ENCODE measurements around the gene GNAI3.

Gene GNAI3

DNA sequence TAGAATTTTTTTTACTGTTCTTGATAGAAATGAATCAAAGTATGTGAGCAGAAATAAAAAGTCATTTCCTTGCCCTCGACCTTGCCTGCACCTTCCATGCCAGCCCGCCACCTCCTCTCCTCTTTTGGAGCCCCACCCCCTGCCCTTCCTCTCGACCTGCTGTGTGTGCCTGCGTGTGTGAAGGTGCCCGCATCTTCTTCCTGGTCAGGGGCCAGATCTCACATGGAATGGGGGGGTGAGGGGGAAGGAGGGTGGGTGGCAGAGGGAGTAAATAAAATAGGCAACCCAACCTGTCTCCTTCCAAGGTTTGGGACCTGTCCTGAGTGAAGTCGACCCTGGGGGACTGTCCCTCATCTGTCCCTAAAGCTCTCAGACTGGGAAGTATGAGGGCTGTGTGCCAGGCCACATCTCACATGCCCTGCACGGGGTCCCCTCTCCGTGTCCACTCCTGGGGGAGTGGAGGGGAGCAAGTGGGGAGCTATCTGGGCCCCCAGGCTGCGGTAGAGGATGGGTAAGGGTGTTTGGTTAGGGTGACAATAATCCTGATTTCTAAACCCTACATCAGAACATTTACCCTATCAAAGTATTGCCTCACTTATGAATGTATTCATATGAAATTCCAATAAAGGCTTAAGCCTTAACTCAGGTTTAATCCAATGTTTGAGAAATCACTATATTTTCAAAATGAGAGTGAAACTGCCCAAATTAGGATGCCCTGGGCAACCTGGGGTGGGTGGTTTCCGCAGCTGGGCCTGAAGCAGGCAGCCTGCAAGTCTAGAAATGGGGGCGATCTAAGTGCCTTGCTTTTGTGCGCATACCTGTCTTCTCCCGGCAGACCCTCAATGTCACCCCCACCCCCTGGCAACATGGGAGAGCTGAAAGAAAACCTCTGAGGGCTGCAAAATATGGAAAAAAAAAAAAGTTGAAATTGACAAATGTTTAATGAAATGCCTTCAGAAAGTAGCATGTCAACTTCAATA lies 86.6 kb downstream of the GNAI3 start:
- H3K4me3 ChIP-seq (ENCODE audit: low read depth, low read length) = no peak overlapping the region

DNA sequence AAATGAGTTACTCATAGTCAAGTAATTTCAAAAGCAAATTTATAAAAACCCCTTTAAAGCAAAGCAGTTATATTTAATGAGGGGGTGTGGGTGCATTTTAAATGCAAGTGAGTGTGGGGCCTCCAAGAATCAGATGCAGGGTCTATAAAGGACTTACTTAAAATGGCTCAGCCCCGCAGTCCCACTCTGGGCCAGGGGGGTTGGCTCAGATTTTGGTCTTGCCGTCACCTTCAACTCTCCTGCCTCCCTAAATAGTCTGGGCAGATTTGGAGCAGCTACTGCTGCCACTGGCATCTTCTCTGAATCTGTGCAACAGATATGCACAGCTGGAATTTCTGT lies 87.4 kb downstream of the GNAI3 start:
- no peak overlapping the region for H3K4me3 ChIP-seq (ENCODE audit: low read depth, low read length)

DNA sequence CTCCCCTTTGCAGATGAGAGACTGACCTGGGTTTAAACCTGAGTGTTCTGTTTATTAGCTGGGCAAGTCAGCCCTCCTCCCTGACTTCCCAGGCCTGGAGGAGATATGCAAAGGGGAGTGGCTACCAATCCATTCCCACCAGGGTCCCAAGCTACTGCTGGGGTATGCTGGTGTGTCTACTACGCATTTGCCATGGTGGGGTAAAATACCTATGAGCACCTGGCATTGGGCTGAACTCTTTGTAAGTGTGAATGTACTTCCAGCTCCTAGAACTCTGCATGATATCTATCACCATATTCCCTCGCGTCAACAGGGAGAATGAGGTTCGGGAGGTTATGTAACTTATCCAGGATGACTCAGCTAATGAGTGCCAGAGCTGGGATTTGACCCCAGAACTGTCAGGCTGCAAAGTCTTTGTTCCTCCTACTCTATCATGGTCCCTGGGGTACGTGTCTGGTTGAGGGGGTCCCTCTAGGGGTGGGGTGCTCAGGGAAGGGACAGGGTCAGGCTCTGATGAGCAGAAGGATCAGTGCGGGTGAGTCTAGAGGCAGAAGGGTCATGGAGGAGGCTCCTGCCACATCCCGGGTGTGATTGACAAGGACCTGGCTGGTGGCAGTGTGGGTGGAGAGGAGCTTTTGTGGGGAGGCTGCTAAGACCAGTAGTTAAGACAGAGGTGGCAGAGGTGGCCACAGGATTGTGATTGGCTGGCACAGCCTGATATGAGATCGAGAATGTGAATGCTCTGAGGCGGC lies 88.0 kb downstream of the GNAI3 start:
- no peak overlapping the region for H3K4me3 ChIP-seq (ENCODE audit: low read depth, low read length)

DNA sequence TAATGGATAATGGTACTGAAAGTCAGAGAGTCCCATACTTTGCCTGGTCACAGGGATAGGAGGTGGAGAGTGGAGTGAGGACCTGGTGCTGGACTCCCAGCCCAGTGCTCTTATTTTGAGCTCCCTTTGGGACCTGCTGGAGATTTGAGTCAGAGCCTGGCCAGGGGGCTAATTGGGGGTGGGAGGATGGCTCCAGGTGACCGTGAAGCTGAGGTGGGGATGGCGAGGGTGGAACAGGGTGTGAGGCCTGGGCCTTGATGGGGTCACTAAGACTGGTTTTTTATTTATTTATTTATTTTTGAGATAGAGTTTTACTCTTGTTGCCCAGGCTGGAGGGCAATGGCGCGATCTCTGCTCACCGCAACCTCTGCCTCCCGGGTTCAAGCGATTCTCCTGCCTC lies 89.0 kb downstream of the GNAI3 start:
- H3K4me3 ChIP-seq (ENCODE audit: low read depth, low read length) = no peak overlapping the region

DNA sequence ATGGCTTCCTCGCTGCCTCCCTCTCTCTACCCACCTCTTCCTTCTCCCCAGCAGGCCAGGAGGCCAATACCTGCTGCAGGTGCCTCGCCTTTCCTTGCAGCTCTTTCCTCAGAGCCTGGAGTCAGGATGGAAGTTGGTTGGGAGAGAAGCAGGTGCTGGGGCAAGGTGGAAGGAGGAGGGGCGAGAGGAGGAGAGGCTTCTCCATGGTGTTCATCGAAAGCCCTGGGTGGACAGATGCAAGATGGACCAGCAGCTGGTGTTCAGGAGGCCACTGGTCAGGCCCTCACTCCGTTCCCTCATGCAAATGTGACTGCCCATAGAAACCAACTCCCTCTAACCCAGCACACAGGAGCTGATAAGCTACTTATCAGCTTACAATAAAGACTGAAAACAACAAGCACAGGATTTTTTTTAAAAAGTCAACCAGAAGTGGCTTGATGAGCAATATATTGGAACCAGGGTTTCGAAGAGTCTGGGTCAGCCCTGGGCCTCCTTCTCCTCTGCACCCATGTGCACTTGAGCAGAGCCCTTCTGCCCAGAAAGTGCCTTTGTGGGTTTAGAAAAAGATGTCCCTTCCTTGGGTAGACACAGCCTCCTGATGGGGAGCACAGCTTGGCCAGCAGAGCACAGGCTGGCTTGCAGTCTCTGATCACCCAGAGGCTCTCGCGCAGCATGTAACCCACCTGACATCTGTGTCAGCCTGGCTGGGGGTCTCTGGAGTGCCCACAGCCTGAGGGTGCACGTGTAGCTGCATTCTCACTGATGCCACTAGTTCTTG lies 90.8 kb downstream of the GNAI3 start:
- no peak overlapping the region for H3K4me3 ChIP-seq (ENCODE audit: low read depth, low read length)

DNA sequence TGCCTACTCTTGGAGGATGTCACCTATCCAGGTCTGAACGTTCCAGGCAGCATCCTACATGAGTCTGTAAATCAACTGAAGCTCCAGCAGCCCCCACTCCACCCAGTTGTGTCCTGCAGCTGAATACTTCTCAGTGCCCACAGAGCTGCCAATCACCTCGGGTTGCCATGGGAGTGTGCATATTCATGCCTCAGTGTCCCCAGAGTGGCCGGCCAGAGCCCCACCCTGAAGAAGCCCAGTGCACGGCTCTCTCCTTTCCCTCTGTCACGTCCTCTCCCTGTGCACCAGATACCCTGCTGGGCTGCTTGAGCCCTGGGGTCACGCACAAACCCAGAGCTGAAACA lies 91.4 kb downstream of the GNAI3 start:
- H3K4me3 ChIP-seq (ENCODE audit: low read depth, low read length) = no peak overlapping the region

DNA sequence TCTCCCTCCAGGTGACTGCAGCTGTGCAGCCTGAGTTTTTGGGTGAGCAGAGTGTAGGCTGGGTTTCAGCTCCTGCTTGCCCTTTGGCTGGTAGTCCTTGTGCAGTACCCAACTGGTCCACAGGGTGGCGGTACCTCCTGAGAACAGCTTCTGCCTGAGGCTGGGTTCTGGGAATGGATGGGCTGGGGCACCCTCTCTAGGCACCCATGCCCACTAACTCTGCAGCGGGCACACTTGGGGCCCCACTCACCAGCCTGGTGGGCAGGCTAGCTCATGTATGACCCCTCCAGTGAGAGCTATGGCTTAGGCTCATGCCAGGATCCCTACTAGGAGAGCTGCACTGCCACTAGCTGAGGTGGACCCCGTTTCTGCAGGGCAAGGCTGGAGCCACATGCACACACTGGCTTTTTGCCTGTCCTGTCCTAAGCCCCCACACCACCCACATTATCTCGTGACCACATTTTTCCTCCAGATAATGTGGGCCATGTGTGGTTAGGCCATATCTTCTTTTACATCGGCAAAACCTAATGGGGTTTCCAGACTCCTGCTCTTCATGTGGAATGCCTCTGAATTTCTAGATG lies 92.0 kb downstream of the GNAI3 start:
- H3K4me3 ChIP-seq (ENCODE audit: low read depth, low read length) = no peak overlapping the region

DNA sequence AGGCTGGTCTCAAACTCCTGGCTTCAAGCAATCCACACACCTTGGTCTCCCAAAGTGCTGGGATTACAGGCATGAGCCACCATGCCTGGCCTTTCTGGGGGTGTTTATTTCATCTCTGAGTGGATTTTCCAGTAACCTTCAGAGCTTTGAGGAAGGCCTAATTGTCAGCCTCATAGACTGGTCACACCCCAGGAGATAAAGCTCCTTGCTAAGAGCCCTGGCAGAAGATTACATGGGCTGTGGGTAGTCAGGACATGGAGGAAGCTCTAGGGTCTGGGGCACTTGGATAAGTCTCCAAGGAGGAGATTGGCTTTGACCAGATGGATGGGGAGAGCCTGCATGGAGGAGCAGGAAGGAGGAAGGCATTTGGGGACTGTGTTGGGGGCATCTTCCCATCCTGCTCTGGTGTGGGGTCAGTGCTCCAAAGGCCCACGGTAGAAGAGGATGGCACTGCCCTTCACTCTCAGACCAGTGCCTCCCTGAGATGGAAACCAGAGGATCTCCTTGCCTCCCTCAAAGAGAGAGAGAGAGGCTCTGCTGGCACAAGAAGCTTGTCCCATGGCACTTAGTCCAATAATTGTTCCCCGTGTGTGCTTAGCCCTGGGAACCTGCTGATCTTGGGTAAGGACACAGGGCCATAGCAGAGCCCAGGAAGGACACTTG lies 92.8 kb downstream of the GNAI3 start:
- H3K4me3 ChIP-seq (ENCODE audit: low read depth, low read length) = no peak overlapping the region

DNA sequence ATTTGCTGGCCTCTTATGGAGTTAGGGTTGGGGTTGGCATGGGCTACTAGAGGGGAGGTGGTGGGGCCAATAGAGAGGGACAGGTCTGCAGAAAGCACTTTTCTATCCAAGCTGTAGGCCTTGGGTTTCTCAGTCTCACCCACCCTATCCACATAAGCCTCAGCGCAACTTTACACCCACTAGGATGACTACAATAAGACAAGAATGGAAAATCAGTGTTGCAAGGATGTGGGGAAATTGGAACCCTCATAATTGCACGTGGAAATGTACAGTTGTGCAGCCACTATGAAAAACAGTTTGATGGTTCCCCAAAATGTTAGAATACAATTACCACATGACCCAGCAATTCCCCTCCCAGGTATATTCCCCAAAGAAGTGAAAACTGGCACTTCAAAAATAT lies 93.4 kb downstream of the GNAI3 start:
- no peak overlapping the region for H3K4me3 ChIP-seq (ENCODE audit: low read depth, low read length)

DNA sequence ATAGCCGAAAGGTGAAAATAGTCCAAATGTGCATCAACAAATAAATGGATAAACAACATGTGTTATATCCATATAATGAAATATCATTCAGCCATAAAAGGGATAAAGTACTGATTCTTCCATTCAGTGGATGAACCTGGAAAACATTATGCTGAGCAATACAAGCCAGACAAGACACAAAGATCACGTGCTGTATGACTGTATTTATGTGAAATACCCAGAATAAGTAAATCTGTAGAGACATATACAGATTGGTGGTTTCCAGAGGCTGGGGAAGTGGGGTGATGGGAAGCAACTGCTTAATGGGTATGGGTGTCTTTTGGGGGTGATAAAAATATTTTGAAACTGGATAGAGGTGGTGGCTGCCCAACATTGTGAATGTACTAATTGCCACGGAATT lies 94.2 kb downstream of the GNAI3 start:
- H3K4me3 ChIP-seq (ENCODE audit: low read depth, low read length) = no peak overlapping the region

DNA sequence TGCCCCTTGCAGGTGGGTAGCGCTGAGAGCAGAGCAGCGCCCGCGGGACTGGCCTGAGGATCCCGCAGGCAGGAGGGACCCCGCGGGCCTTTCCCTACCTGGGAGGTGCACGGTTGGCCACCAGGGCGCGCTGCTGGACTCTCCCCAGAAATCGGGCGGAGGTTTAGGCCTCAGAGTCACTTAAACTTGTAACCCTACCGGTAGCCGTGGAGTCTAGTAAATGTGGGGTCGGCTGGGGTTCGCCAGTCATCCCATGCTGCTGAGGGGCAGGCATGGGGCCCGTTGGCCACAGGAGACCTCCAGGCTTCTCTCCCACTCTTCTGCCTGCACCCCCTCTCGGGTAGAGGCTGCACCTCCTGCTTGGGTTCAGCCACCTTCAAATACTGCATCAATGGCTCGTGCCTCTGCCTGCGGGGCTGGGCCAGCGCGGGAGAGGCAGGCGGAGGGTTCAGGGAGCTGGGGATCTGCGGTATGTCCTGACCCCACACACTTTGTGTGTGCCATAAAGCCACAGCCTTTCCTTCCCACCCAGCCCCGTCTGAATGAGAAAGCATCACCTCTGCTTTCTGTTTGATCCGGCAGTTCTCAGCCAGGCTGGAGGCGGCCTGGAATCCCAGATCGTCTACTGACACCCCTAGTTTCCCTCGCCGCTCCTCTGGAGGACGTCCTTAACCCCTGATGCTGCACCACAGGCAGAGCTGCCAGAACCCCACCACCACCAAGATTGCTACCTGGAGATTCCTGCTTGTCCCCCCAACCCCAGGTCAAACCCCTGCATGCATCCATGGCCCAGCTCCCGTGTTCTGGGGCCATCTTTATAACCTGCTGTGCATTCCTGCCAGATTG lies 95.2 kb downstream of the GNAI3 start:
- no peak overlapping the region for H3K4me3 ChIP-seq (ENCODE audit: low read depth, low read length)

DNA sequence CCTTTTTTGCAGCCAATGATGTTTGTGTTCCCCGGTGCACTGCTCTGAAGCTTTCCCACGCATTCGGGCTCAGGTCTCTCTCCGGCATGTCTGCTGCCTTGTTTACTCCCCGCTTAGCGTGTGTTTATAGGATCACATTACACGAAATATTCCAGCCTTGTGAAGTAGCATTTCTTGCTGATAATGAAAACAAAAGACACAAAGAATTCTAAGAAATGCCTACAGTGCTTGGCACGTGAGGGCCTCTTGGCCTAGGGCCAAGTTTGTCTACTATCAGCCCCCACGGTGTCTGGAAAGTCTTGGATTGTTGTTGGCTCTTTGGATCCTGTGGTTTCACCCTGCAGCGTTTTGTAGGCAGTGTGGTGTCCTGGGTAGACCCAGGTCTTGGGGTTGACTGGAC lies 96.3 kb downstream of the GNAI3 start:
- no peak overlapping the region for H3K4me3 ChIP-seq (ENCODE audit: low read depth, low read length)

DNA sequence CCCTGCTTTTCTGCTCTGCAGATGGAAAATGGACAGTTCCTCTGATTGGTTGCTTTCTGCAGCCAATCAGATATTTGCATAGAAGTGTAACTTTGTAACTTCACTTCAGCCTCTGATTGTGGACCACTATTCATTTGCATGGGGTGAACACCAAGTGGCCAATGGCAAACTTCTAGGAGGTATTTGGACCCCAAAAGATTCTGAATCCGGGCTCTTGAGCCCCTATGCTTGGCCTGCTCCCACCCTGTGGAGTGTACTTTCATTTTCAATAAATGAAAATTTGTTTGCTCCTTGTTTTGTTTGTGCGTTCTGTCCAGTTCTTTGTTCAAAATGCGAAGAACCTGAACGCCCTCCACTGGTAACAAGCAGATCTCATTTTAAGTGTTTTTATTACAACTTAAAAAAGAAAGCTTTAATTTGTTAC lies 101.1 kb downstream of the GNAI3 start:
- H3K4me3 ChIP-seq (ENCODE audit: low read depth, low read length) = no peak overlapping the region

DNA sequence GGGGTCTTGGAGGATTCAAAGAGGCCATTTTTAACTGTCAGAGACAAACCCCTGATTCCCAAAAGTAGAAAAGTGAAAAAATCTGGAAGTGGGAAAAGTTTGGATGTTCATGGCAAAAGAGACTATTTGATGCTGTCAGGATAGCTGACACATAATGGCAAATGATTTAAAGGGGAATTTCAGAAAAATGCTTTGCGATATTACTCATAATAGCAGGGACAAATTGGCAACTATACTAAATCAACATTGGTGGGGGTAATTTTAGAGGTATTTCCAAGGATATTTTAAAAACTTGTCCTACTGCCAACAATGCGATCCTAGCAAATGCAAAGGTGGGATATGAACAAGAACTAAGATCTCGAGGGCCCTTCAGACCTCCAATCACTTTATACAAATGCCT lies 102.2 kb downstream of the GNAI3 start:
- H3K4me3 ChIP-seq (ENCODE audit: low read depth, low read length) = no peak overlapping the region

DNA sequence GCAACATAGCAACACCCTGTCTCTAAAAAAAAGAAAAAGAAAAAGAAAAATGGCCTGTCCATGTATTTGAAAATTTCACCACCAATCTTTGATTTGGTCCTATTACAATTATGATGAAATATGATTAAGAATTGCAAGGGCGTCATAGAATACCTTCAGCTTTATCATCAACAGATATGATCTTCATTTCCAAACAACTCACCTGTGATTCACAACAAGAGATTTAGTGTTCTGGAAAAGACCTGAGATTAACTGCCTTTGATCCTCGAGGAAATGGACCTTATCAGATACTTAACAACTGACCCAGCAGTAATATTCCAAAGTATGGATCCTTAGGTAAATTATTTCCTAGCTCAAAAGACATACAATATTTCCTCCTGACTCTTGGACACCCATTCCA lies 104.0 kb downstream of the GNAI3 start:
- H3K4me3 ChIP-seq (ENCODE audit: low read depth, low read length) = no peak overlapping the region

DNA sequence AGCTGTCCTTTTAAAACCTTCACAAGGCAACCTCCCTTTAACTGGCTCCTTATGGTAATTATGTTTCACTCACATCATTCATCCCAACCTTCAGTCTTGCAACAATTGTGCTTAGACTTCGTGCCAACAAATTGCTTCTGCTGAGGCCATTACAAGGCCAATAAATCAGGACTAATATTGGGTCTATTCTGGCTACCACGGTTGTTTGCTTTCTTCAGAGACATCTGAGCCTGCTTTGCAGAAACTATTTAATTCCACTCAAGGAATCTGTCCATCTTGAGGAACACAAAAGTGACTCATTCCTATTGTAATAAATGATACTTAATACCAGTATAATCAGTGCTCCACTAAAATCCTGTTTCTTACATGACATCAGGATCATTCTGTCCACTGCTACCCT lies 104.9 kb downstream of the GNAI3 start:
- H3K4me3 ChIP-seq (ENCODE audit: low read depth, low read length) = no peak overlapping the region

DNA sequence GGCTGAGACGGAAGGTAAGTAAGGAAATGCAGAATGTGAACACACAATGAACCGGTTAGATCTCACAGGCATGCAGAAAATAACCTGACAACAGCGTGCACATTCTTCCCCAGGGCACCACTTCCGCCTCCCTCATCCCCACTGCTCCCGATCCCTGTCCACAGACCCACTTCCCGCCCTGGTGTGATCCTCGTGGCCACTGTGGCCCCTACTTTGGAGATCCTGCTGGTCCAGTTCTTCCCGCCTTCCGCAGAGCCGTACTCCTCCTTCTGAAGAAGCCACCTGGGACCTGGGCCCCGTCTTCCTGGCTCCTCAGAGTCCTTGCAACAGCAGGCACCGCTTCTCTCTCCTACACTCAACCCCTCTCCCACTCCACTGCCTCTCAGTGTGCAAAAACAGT lies 106.1 kb downstream of the GNAI3 start:
- no peak overlapping the region for H3K4me3 ChIP-seq (ENCODE audit: low read depth, low read length)

DNA sequence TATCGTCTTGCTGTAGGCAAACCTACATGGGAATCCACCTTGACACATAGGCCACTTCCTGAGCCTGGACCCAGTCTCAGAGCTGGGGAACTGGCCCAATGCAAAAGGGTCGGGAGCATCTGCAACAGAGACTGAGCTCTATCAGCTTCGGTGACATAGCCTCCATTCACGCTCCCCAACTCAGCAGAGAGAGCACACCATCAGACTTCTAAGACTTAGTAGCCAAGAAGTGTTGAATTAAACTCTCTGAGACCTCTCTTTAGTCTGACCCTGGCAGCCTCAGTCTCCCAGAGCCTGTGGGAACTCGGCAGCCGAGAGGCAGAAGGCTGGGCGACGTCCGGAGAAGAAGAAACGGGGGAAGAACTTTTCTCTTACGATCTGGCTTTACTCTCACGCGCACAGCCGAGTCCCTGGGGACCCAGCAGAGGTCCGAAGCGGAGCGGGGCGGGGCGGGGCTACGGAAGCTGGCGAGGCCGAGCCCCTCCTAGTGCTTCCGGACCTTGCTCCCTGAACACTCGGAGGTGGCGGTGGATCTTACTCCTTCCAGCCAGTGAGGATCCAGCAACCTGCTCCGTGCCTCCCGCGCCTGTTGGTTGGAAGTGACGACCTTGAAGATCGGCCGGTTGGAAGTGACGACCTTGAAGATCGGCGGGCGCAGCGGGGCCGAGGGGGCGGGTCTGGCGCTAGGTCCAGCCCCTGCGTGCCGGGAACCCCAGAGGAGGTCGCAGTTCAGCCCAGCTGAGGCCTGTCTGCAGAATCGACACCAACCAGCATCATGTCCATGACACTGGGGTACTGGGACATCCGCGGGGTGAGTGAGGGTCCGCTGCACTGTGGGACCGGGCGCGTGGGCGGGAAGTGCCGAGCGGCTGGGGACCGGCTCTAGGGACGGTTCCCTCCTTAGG lies 107.5 kb downstream of the GNAI3 start, which contains the start of gene GSTM4:
TSS of gene GSTM4 (plus strand) at position 485 of the 905 bp plus-strand sequence. CDS start at position 776, 291 bp downstream.
- peak within 1 kb of the TSS; percentile 70 for H3K4me3 ChIP-seq (ENCODE audit: low read depth, low read length)

DNA sequence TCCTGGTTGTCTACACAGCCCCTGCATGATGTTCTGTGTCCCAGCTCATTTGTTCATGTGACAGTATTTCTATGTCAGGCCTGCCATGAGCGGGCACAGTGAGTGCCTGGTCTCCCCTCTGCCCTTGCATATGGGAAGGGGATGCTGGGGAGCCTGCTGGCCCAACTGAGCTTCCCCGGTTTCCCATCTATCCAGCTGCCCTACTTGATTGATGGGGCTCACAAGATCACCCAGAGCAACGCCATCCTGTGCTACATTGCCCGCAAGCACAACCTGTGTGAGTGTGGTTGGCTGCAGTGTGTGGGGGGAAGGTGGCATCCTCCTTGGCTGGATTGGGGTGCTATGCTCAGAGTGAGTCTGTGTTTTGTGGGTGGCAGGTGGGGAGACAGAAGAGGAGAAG lies 109.0 kb downstream of the GNAI3 start:
- no peak overlapping the region for H3K4me3 ChIP-seq (ENCODE audit: low read depth, low read length)
